Heart left ventricle (tissue), 16 donors: ENCODE measurements around the gene PRKAG2. TPM values are rescaled to one million over a fixed set of nuclear protein-coding genes. Genes with fewer than 3 reads are reported as not detected.

Source experiments
- ATAC-seq, 4 donors: fragments of 200-7000 bp; cut with Tn5 transposase; one replicate each; pipeline ENCODE4 v1.9.1; 2020 to 2022; ENCODE audit warnings: moderate library complexity in 4 of 4, mild to moderate bottlenecking in 3 of 4, moderate number of reproducible peaks in 1 of 4
- DNase-seq, 5 donors: peaks; one replicate each; pipeline ENCODE4 v3.0.0-alpha.2; 2020
- H3K27ac ChIP-seq, 12 donors: fragments of 200-600 bp; sonication (generic) in 4 of 12; one replicate each; pipeline versions ENCODE4 v1.5.0 to v1.8.0; 2016 to 2022; ENCODE audit warnings: mild to moderate bottlenecking in 2 of 12
- H3K27me3 ChIP-seq, 9 donors: fragments of 200-600 bp; sonication (generic) in 2 of 9; one replicate each; pipeline versions ENCODE4 v1.5.1 to v1.8.0; 2016 to 2022; ENCODE audit warnings: mild to moderate bottlenecking in 3 of 9
- H3K36me3 ChIP-seq, 9 donors: fragments of 200-600 bp; sonication (generic) in 2 of 9; one replicate each; pipeline versions ENCODE4 v1.5.0 to v1.8.0; 2018 to 2022; ENCODE audit warnings: mild to moderate bottlenecking in 2 of 9
- H3K4me1 ChIP-seq, 12 donors: fragments of 200-600 bp; sonication (generic) in 4 of 12; one replicate each; pipeline versions ENCODE4 v1.5.0 to v1.8.0; 2016 to 2022; ENCODE audit warnings: mild to moderate bottlenecking in 3 of 12
- H3K4me3 ChIP-seq, 12 donors: fragments of 200-600 bp; sonication (generic) in 4 of 12; one replicate each; pipeline versions ENCODE4 v1.5.0 to v1.8.0; 2017 to 2022; ENCODE audit warnings: mild to moderate bottlenecking in 9 of 12, moderate library complexity in 4 of 12
- H3K9me3 ChIP-seq, 12 donors: fragments of 200-600 bp; sonication (generic) in 4 of 12; one replicate each; pipeline versions ENCODE4 v1.5.0 to v1.8.0; 2016 to 2022; ENCODE audit warnings: mild to moderate bottlenecking in 1 of 12
- POLR2A ChIP-seq, 2 donors: fragments of 450-650 bp; IDR thresholded peaks; one replicate each; pipeline ENCODE4 v1.6.1; 2017; ENCODE audit warnings: antibody characterized with exemption in 2 of 2, mild to moderate bottlenecking in 2 of 2, moderate library complexity in 2 of 2
- WGBS, 4 donors: extraction: QIAGEN DNeasy Blood & Tissue Kit in 2 of 4; methylation state at CpG; one replicate each; pipeline versions ENCODE4 v1.1.5 to v1.1.7; 2013 to 2018; 5-methylcytosine and 5-hydroxymethylcytosine counted together
- intact Hi-C, 10 donors: fragments of 100-400 bp; cut with DNase I; formaldehyde crosslinking; loops; one replicate each; pipeline versions ENCODE4 v1.11.1 to v1.14.2; 2022
- polyA plus RNA-seq, 2 donors: library from polyadenylated mRNA; stranded (reverse); fragments of 200-250 nt; gene quantifications; one replicate each; pipeline ENCODE4 v1.2.3, GENCODE V29; 2013
- total RNA-seq, 9 donors: library from RNA; depleted of rRNA in 2 of 9; stranded (reverse); fragments of >200 nt in 2 of 9; fragmentation: NEBNext Ultra II Directional in 3 of 9; extraction: Animal tissue kit (Norgen Biotek cat#: 25700) in 3 of 9; gene quantifications; one replicate each; pipeline versions ENCODE4 v1.1.0 to v1.2.4, GENCODE V29; 2016 to 2023
- TF ChIP-seq, protein P1 (sequence below), 12 donors: fragments of 200-600 bp; sonication (generic) in 4 of 12; IDR thresholded peaks; one replicate each; pipeline versions ENCODE4 v1.5.0 to v1.8.0; 2018 to 2022; ENCODE audit warnings: antibody characterized with exemption in 12 of 12, mild to moderate bottlenecking in 5 of 12
- donor health status: ischemic (EF 13 %, LVEDD 7.1; RV severe dilation, severe dysfunction).
- donor health status: healthy with polysubstance abuse.
- donor health status: DM: no; HTN: yes; CAD: no.
- donor health status: DM: no; HTN: no; CAD: no.
- donor health status: ischemic (EF 25% LVEDD 6.9; RV normal size, moderate dysfunction).
- donor health status: ischemic (EF 25% LVEDD 5.7; RV mildly dilated, moderate dysfunction).
- donor health status: healthy.
- donor health status: DM: yes; HTN: yes; CAD: no.
- donor health status: ischemic (EF 35%, LVEDD 5.7; RV mildly dilated, moderate dysfunction).
- donor health status: nonischemic (EF 11% LVEDD 7.7; RV severe dilation, severe dysfunction).
- donor health status: DM: yes; HTN: yes; CAD: no.
- donor health status: PGD.
- donor health status: ischemic (EF 29% LVEDD 5.4; RV normal size, mild dysfunction).
- donor health status: nonischemic (EF 23%, LVEDD 6.1; RV moderate dilation, normal function).

Gene PRKAG2
- total and polyA plus RNA-seq, 11 donors: 50.2 to 179 (median 108) TPM

- H3K9me3 ChIP-seq: peaks cover 0 to 11% (median 0%) of the 10 kb centered on the region in 12 donors
- intact Hi-C loops: loop anchor here in 8 of 10 donors (1.0 to 10.0 kb wide), 6 partner anchors 76 to 128 kb away; partner anchors contain the start of gene RHEB (in 1 of the 8)
- H3K36me3 ChIP-seq: peaks cover 0 to 6% (median 0%) of the 10 kb centered on the region in 9 donors
- DNase-seq (no peak), ATAC-seq (no peak)
- TF ChIP-seq, protein P1, sequence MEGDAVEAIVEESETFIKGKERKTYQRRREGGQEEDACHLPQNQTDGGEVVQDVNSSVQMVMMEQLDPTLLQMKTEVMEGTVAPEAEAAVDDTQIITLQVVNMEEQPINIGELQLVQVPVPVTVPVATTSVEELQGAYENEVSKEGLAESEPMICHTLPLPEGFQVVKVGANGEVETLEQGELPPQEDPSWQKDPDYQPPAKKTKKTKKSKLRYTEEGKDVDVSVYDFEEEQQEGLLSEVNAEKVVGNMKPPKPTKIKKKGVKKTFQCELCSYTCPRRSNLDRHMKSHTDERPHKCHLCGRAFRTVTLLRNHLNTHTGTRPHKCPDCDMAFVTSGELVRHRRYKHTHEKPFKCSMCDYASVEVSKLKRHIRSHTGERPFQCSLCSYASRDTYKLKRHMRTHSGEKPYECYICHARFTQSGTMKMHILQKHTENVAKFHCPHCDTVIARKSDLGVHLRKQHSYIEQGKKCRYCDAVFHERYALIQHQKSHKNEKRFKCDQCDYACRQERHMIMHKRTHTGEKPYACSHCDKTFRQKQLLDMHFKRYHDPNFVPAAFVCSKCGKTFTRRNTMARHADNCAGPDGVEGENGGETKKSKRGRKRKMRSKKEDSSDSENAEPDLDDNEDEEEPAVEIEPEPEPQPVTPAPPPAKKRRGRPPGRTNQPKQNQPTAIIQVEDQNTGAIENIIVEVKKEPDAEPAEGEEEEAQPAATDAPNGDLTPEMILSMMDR (IDR thresholded peaks at IDR 0.05): no peak
- no peak for TF ChIP-seq POLR2A (IDR thresholded peaks at IDR 0.05)
- H3K27me3 ChIP-seq: no peaks in the 10 kb centered on the region
- peaks cover 0 to 70% (median 33%) of the 10 kb centered on the region in 12 donors for H3K4me1 ChIP-seq
- 54 to 70% (median 64%) methylated on average over 16 to 17 of the region's 17 CpGs for WGBS, 4 donors
- no peak overlapping the region for H3K4me3 ChIP-seq
- H3K27ac ChIP-seq: peak overlapping the region in 8 of 12 donors; percentile 17 to 99 (median 55)
Measured at GRCh38 chr7:151628846-151629604, 247.9 kb downstream of the PRKAG2 start.

DNA sequence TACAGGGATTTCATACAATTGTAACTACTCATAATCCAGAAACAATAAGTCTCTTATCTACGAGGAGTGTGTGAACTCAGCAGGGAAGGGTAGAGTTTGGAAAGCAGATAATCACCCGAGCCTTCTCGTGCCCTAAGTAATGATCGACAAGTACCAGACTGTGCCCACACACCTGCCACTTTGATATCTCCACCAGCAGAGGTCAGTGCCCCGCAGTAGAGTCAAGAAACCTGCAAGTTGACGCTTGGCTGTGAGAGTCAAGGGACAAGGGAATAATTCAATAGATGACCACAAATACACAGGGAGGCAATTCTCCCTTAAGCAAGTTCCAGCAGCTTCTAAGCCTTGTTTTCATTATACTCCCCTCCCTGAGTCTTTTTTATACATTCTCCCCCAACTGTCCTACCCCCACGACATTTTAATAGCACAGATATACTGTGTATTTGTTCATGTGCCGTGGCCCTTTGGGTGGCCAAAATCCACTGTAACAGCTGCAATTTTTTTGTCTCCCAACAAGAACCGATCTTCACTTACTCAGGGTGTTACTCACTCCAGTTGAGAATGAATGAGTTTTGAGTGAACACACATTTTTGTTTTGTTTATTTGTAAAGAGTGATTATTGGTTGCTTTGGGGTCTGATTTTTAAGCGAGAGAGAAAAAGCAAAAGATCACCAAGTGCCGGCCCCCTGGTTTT lies 250.3 kb downstream of the PRKAG2 start:
- H3K4me1 ChIP-seq: peaks cover 0 to 64% (median 30%) of the 10 kb centered on the region in 12 donors
- H3K36me3 ChIP-seq: peaks cover 0 to 6% (median 4%) of the 10 kb centered on the region in 9 donors
- whole genome bisulfite sequencing, 4 donors: 56 to 68% (median 65%) methylated on average over 11 of the region's 11 CpGs
- peak overlapping the region in 4 of 12 donors; percentile 17 to 50 (median 26) for H3K27ac ChIP-seq
- H3K27me3 ChIP-seq: no peaks in the 10 kb centered on the region
- ATAC-seq: peak; percentile 26 to 66 (median 58)
- intact Hi-C loops: loop anchor here in 8 of 10 donors (2.0 to 10.0 kb wide), 6 partner anchors 81 to 131 kb away; partner anchors contain the start of gene RHEB (in 1 of the 8)
- peak in 4 of 5 donors; percentile 28 to 64 (median 46) for DNase-seq
- TF ChIP-seq, protein P1 (IDR thresholded peaks at IDR 0.05): peak in 11 of 12 donors; percentile 21 to 61 (median 45)
- no peak for TF ChIP-seq POLR2A (IDR thresholded peaks at IDR 0.05)
- no peaks in the 10 kb centered on the region for H3K9me3 ChIP-seq
- H3K4me3 ChIP-seq: no peak overlapping the region

- Histone ChIP-seq H3K36me3 (peaks cover 0 to 9% (median 4%) of the 10 kb centered on the region in 9 donors), H3K4me3 (no peak overlapping the region), H3K4me1 (peaks cover 0 to 58% (median 22%) of the 10 kb centered on the region in 12 donors), H3K27me3 (no peaks in the 10 kb centered on the region), H3K27ac (peak overlapping the region in 2 of 12 donors; percentile 17 to 50), H3K9me3 (no peaks in the 10 kb centered on the region)
- WGBS, 4 donors: 65 to 73% (median 72%) methylated on average over 9 of the region's 9 CpGs
- DNase-seq: no peak
- ATAC-seq: peak in 2 of 4 donors; percentile 7 to 25
- TF ChIP-seq, protein P1 (IDR thresholded peaks at IDR 0.05): no peak
- intact Hi-C loops: loop anchor here in 8 of 10 donors (2.0 to 10.0 kb wide), 6 partner anchors 82 to 132 kb away; partner anchors contain the start of gene RHEB (in 1 of the 8)
Measured at GRCh38 chr7:151625606-151626005, 251.3 kb downstream of the PRKAG2 start.
